ENCODE data around the gene DNAJC27.

The DNAJC27 gene

DNA sequence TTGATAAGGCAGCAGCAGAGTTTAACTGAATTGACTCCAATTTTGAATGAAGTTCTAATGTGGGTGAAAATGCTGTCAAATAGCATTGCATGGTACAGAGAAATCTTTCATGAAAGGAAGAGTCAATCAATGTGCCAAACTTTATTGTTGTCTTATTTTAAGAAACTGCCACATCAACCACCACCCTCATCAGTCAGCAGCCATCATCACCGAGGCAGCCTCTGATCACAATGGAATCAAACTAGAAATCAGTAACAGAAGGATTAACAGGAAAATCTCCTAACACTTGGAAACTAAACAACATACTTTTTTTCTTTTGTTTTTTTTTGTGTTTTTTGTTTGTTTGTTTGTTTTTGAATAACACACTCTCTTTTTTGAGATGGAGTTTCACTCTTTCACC, 9.9 kb downstream of the DNAJC27 start:
- Histone ChIP-seq H3K4me3 (ENCODE audit: low read depth, low read length) (no peak overlapping the region), H3K27me3 (ENCODE audit: insufficient read depth, low read depth, severe bottlenecking) (no peaks in the 10 kb centered on the region), H3K36me3 (peaks cover 51% of the 10 kb centered on the region), H3K9me3 (ENCODE audit: severe bottlenecking) (no peaks in the 10 kb centered on the region), H3K27ac (no peak overlapping the region)
- DNase-seq = no peak
- TF ChIP-seq, protein P1, sequence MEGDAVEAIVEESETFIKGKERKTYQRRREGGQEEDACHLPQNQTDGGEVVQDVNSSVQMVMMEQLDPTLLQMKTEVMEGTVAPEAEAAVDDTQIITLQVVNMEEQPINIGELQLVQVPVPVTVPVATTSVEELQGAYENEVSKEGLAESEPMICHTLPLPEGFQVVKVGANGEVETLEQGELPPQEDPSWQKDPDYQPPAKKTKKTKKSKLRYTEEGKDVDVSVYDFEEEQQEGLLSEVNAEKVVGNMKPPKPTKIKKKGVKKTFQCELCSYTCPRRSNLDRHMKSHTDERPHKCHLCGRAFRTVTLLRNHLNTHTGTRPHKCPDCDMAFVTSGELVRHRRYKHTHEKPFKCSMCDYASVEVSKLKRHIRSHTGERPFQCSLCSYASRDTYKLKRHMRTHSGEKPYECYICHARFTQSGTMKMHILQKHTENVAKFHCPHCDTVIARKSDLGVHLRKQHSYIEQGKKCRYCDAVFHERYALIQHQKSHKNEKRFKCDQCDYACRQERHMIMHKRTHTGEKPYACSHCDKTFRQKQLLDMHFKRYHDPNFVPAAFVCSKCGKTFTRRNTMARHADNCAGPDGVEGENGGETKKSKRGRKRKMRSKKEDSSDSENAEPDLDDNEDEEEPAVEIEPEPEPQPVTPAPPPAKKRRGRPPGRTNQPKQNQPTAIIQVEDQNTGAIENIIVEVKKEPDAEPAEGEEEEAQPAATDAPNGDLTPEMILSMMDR (IDR thresholded peaks at IDR 0.05; ENCODE audit: low read depth, low read length) = no peak

DNA sequence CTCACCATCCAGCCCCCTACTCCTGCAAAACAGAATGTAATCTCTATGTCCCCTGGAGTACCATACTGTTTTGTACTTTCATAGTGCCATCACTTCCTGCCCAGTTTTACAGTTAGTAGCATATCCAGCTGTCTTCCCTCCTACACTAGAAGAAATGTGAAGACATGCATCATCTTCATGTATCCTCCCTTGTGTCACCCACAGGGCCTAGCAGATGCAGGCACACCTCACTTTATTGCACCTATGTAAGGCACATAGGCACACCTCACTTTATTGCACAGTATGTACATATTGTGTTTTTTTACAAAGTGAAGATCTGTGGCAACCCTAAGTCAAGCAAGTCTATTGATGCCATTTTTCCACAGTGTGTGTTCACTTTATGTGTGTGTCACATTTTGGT, 12.0 kb downstream of the DNAJC27 start:
- Histone ChIP-seq H3K9me3 (ENCODE audit: severe bottlenecking) (no peaks in the 10 kb centered on the region), H3K27ac (no peak overlapping the region), H3K36me3 (peaks cover 54% of the 10 kb centered on the region), H3K27me3 (ENCODE audit: insufficient read depth, low read depth, severe bottlenecking) (no peaks in the 10 kb centered on the region), H3K4me3 (ENCODE audit: low read depth, low read length) (no peak overlapping the region)
- TF ChIP-seq, protein P1 (IDR thresholded peaks at IDR 0.05; ENCODE audit: low read depth, low read length) = no peak
- DNase-seq = no peak

DNA sequence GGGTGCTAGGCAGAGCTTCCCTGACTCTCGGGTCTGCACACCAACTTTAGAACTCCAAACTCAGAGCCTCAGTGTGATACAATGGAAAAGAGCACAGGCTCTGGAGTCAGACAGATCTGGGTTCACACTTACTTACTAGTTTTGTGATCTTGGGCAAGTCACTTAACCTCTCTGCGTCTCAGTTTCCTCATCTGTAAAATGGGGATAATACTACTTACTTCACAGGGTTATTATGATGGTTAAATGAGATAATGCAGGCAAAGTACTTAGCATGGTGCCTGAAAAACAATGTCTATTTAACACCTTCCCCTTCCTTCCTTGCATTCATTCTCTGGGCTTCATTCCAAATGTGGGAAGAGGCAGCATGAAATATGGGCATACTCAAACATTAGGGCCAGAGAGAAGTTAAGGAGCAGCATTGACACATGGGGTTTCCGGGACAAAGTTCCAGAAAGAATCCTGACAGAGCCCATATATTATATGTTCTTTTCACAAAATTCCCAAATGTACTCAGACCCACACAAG, 13.3 kb downstream of the DNAJC27 start:
- TF ChIP-seq, protein P1 (IDR thresholded peaks at IDR 0.05; ENCODE audit: low read depth, low read length) = no peak
- Histone ChIP-seq H3K27ac (no peak overlapping the region), H3K4me3 (ENCODE audit: low read depth, low read length) (no peak overlapping the region), H3K9me3 (ENCODE audit: severe bottlenecking) (no peaks in the 10 kb centered on the region), H3K27me3 (ENCODE audit: insufficient read depth, low read depth, severe bottlenecking) (no peaks in the 10 kb centered on the region), H3K36me3 (peaks cover 60% of the 10 kb centered on the region)
- DNase-seq = no peak

DNA sequence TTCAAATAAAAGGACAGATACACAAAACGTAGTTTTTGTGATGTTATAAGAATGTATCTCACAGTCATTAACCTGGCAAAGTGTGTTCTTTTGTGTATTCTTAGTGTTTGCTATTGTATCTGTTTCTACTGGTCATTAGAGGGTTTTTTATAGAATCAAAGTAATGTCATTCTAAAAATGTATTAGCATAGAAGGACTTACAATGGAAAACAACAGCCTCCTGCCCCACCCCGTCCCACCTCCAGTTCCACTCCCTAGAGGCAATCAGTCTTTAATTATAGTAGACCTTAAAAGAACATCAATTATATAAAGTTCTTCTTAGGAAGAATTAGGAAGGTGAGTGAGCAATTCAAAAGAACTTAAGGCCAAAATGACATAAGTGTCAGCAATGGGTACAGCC, 13.8 kb downstream of the DNAJC27 start:
- H3K27me3 ChIP-seq (ENCODE audit: insufficient read depth, low read depth, severe bottlenecking) = no peaks in the 10 kb centered on the region
- H3K36me3 ChIP-seq = peaks cover 55% of the 10 kb centered on the region
- H3K9me3 ChIP-seq (ENCODE audit: severe bottlenecking) = no peaks in the 10 kb centered on the region
- TF ChIP-seq, protein P1 (IDR thresholded peaks at IDR 0.05; ENCODE audit: low read depth, low read length) = no peak
- no peak for DNase-seq
- H3K27ac ChIP-seq = no peak overlapping the region
- no peak overlapping the region for H3K4me3 ChIP-seq (ENCODE audit: low read depth, low read length)

DNA sequence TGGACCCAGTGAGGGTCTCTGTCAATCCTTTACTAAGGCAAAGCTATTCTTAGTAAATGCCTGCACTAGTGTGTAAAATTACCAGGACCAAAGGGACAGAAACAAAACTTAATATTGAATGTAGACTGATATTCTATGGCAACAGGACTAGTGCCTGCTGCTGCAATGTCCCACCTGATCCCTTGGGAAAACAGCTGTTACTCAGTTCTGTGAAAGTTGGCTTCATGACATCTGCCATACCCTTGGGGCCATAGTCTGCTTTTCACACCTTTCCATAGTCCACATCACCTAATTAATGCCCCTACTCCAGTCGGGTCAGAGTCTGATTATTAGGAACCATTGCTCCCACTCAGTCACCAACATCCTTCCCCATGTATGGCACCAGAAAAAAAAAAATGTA, 14.5 kb downstream of the DNAJC27 start:
- Histone ChIP-seq H3K27me3 (ENCODE audit: insufficient read depth, low read depth, severe bottlenecking) (no peaks in the 10 kb centered on the region), H3K36me3 (peaks cover 51% of the 10 kb centered on the region), H3K4me3 (ENCODE audit: low read depth, low read length) (no peak overlapping the region), H3K27ac (no peak overlapping the region), H3K9me3 (ENCODE audit: severe bottlenecking) (no peaks in the 10 kb centered on the region)
- DNase-seq = no peak
- TF ChIP-seq, protein P1 (IDR thresholded peaks at IDR 0.05; ENCODE audit: low read depth, low read length) = no peak

DNA sequence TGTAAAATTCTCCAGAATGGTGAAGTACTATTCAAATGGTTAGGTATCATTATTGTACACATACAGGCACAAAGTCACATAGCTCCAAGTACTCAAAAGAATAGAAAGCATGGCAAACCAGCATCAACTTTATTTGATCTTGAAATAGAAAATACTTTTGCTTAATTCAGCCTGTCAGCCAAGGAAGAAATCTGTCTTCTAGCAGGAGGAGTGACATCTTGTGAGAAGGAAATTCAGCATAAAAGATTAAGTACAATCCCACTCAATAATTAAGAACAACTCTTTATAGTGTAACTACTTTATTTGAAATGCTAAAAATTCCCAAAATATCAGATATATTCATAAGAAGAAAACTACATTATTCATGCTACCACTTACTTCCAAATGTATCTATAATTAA, 15.8 kb downstream of the DNAJC27 start:
- Histone ChIP-seq H3K4me3 (ENCODE audit: low read depth, low read length) (no peak overlapping the region), H3K36me3 (peaks cover 59% of the 10 kb centered on the region)

More for the DNA sequence above, 15.8 kb downstream of the DNAJC27 start:
- TF ChIP-seq, protein P1 (IDR thresholded peaks at IDR 0.05; ENCODE audit: low read depth, low read length) = no peak
- Histone ChIP-seq H3K27me3 (ENCODE audit: insufficient read depth, low read depth, severe bottlenecking) (no peaks in the 10 kb centered on the region), H3K27ac (no peak overlapping the region), H3K9me3 (ENCODE audit: severe bottlenecking) (no peaks in the 10 kb centered on the region)
- no peak for DNase-seq

Data from WERI-Rb-1 (cell line).